HEK293 (cell line): Measurements from ENCODE around the gene TRIM24.

Source experiments
- RBAK ChIP-seq: fragments of 450-650 bp; formaldehyde crosslinking; IDR thresholded peaks from 2 replicates; pipeline ENCODE4 v1.5.1; 2016; ENCODE audit warnings: missing biosample characterization, missing genetic modification characterization
- YY1 ChIP-seq: fragments of 450-650 bp; formaldehyde crosslinking; IDR thresholded peaks from 2 replicates; pipeline ENCODE4 v1.5.1; 2018; ENCODE audit warnings: missing biosample characterization, missing genetic modification characterization
- ZNF140 ChIP-seq: fragments of 450-650 bp; formaldehyde crosslinking; IDR thresholded peaks from 2 replicates; pipeline ENCODE4 v1.5.1; 2016; ENCODE audit warnings: missing biosample characterization, missing genetic modification characterization
- ZNF335 ChIP-seq: fragments of 450-650 bp; formaldehyde crosslinking; conservative IDR thresholded peaks from 2 replicates; pipeline ENCODE4 v1.5.1; 2016; ENCODE audit warnings: missing biosample characterization, missing genetic modification characterization
- ZNF792 ChIP-seq: fragments of 450-650 bp; formaldehyde crosslinking; IDR thresholded peaks from 2 replicates; pipeline ENCODE4 v1.5.1; 2016; ENCODE audit warnings: missing biosample characterization, missing genetic modification characterization
- TF ChIP-seq, protein P1 (sequence below): fragments of 450-650 bp; formaldehyde crosslinking; conservative IDR thresholded peaks from 2 replicates; pipeline ENCODE4 v1.5.1; 2016; ENCODE audit warnings: low read depth, missing biosample characterization, missing genetic modification characterization

DNA sequence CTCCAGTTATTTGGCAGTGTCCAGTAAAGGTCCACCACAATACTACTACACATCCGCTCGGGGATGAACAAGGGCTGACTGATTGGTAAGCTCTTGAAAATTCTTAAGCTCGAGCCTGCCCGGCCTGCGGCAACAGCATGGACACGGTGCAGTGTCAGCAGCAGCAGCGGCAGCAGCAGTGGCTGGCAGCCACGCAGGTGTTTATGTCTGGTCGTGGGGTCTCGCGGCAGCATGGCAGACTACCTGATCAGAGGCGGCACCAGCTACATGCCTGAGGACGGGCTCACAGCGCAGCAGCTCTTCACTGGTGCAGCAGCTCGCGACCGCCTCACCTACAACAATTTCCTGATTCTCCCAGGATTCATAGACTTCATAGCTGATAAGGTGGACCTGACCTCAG lies 19.6 kb upstream of the TRIM24 start:
- no peak for TF ChIP-seq YY1
- TF ChIP-seq, protein P1, sequence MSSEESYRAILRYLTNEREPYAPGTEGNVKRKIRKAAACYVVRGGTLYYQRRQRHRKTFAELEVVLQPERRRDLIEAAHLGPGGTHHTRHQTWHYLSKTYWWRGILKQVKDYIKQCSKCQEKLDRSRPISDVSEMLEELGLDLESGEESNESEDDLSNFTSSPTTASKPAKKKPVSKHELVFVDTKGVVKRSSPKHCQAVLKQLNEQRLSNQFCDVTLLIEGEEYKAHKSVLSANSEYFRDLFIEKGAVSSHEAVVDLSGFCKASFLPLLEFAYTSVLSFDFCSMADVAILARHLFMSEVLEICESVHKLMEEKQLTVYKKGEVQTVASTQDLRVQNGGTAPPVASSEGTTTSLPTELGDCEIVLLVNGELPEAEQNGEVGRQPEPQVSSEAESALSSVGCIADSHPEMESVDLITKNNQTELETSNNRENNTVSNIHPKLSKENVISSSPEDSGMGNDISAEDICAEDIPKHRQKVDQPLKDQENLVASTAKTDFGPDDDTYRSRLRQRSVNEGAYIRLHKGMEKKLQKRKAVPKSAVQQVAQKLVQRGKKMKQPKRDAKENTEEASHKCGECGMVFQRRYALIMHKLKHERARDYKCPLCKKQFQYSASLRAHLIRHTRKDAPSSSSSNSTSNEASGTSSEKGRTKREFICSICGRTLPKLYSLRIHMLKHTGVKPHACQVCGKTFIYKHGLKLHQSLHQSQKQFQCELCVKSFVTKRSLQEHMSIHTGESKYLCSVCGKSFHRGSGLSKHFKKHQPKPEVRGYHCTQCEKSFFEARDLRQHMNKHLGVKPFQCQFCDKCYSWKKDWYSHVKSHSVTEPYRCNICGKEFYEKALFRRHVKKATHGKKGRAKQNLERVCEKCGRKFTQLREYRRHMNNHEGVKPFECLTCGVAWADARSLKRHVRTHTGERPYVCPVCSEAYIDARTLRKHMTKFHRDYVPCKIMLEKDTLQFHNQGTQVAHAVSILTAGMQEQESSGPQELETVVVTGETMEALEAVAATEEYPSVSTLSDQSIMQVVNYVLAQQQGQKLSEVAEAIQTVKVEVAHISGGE (tag by site-specific recombination): no peak
- no peak for TF ChIP-seq ZNF792 (tag by site-specific recombination)
- TF ChIP-seq ZNF335 (tag by site-specific recombination): no peak
- no peak for TF ChIP-seq RBAK (tag by site-specific recombination)
- TF ChIP-seq ZNF140 (tag by site-specific recombination): no peak
